ENCODE results near the gene KLF9.

Gene KLF9

GRCh38 chr9:70413799-70414775, at the start of gene KLF9:
Gene KLF9, minus strand, starts transcription at chr9:70414657. Its CDS starts 1,294 bp downstream, at chr9:70413363.
- peak; percentile 70 for DNase-seq (ENCODE audit: low read depth)

DNA sequence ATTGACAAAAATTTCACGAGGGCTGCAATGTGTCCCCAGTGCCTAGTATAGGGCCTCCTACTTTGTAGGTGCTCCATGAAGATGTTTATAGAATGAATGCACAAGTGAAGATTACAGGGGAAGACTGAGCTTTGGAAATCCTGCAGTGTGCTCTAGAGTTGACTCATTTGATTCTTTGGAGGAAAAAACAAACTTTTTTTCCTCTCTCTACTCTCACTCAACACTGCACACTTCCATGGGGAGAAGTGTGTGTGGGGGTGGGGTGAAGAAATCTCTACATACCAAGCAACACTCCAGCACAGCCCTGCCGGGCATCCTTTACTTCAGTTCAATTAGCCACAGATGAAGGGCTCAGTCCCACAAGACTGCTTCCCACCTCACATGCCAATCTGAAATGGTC, 49.4 kb upstream of the KLF9 start:
- no peak for DNase-seq (ENCODE audit: low read depth)

- DNase-seq (ENCODE audit: low read depth) = no peak
Observed at GRCh38 chr9:70462300-70462699, 47.8 kb upstream of the KLF9 start.

- DNase-seq (ENCODE audit: low read depth) = no peak
Observed at GRCh38 chr9:70457235-70457634, 42.8 kb upstream of the KLF9 start.

DNA sequence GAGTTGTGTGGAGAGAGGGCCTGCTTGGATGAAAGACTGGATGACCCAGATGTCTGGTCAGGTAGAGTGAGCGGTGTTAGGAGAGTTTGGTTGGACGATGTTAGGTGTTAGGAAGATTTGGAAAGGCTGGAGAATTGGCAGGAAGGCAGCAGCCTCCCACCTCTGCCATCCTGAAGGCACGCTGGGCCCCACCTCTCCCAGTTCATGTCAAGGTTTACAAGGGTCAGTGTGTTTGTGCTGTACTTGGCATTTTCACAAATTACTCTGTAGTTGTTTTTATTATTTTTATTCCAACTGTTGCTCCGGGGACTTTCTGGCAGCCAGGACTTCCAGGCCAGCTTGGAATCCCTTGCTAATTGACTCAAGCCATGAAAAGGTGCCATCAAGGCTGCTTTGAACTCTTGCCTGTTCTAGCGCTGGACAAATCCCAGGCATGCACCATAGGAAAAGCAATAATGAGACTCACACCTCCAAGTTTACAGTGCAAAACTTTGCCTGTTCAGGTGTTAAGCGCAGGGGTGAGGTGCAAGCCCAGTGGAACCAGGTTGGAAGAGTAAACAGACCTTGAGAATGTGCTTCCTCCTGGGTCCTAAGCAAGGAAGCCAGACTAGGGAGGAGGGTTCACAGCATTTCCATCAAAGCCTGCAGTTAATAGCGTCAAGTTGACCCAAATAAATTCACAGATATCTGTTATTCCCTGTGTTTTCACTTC, 41.7 kb upstream of the KLF9 start:
- DNase-seq (ENCODE audit: low read depth) = no peak

GRCh38 chr9:70452365-70452764, 37.9 kb upstream of the KLF9 start:
- no peak for DNase-seq (ENCODE audit: low read depth)

DNA sequence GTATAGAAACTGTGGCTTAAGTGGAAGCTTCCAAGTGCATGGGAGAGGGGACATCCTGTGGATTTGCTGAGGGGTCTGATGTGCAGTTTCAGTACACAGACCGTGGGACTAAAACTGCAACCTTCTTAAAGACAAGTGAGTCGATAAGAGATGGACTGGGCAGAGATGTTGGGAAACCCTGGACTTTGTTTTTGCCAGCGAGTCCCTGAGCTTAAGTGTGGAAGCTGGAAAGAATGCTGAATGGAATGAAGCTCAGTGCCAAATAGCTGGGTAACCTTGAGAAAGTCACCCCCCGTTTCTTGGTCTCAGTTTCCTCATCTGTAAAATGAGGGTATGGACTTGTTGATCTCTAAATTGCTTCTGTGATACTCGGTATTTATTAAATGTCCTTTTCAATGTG, 37.3 kb upstream of the KLF9 start:
- no peak for DNase-seq (ENCODE audit: low read depth)

DNA sequence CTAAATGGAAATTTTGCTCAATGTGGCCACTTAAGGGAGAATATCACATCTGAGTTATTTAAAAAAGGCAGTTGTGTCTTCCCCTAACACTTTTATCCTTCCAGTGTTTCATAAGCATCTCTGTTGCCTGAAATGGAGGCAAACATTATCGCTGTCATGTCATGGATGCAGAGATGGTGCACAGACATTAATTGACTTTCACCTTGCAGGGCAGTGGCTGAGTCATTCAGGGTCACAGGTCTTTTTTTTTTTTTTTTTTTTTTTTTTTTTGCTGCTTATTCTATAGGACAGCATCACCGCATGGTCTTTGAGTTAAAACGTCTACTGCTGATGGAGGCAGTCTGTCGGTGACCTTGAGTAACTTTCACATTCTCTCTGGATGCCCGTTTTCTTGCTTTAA, 36.3 kb upstream of the KLF9 start:
- no peak for DNase-seq (ENCODE audit: low read depth)

DNA sequence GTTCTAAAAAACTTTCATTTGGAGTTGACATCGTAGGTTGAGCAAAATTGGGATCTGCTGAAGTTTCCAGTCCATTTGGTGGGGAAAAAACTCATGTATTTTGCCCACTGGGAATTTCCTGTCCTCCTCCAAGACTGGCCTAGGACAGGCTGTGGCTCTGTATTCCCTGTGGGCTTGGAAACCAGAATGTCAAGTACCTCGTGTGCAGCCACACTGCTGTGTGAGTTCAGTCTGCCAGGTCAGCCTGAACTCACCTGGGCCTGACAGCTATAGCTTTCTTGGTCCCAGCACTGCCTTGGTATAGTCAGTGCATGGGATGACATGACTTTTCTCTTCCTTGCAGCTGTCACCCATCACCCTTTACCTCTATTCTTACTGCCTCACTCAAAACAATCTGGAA, 35.0 kb upstream of the KLF9 start:
- no peak for DNase-seq (ENCODE audit: low read depth)

- no peak for DNase-seq (ENCODE audit: low read depth)
Observed at GRCh38 chr9:70448919-70449318, 34.5 kb upstream of the KLF9 start.

DNA sequence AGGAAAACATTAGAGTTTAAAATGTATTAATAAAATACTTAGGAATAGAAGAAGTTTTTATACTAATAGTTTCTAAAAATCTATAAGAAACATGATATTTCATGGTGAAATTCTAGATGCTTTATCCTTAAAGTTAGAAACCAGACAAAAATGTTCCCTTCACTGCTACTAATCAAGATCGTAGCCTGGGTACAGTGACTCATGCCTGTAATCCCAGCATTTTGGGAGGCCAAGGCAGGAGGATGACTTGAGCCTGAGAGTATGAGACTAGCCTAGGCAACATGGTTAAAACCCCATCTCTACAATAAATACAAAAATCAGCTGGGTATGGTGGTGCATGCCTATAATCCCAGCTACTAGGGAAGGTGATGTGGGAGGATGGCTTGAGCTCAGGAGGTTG, 30.4 kb upstream of the KLF9 start:
- DNase-seq (ENCODE audit: low read depth) = no peak

DNA sequence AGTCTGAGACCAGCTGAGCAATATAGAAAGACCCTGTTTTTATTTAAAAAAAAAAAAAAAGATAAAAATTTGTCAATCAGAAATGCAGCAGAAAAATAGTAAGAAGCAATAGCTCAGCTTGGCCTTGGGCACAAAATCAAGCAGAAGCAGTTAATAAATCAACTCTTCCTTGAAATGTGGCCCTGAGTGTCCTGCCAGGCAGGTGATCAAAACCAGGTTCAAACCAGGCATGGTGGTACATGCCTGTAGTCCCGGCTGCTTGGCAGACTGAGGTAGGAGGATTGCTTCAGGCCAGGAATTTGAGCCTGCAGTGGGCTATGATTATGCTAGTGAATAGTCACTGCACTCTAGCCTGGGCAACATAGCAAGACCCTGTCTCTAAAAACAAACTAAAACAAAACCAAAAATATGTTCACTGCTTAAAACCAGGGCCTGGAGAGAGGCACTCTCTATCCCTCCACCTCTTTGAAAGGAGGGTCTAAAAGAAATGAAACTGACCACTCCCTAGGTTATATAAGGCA, 27.9 kb upstream of the KLF9 start:
- no peak for DNase-seq (ENCODE audit: low read depth)

GRCh38 chr9:70441622-70442021, 27.2 kb upstream of the KLF9 start:
- DNase-seq (ENCODE audit: low read depth) = no peak

DNA sequence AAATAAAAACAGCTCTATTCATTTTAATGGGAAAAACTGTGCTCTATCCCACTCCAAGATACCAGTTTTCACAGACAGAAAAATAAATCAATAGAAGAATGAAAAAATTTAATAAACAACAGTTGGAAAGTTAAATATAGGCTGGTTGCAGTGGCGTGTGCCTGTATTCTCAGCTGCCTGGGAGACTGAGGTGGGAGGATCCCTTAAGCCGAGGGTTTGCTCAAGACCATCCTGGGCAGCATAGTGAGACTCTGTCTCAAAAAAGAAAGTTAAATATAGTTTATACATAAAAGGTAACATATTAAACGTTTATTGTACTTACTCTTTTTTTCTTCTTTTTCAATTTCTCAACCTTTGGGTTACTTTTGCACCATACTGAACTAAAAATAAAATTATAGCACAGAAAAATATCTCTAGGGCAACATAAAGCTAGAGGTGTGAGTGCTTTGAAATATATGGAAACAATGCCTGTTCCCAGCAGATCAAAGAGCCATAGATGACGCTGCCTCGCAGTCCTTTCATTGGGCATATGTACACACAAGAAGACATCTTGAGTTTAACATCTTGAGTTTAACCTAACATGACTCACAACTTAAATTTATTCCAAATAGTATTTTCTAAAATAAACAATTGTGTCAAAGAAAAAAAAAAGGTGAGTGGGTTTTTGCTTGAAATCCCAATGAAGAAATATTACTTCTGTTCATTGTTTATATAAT, 25.7 kb upstream of the KLF9 start:
- no peak for DNase-seq (ENCODE audit: low read depth)

- no peak for DNase-seq (ENCODE audit: low read depth)
Observed at GRCh38 chr9:70438341-70438928, 24.0 kb upstream of the KLF9 start.

DNA sequence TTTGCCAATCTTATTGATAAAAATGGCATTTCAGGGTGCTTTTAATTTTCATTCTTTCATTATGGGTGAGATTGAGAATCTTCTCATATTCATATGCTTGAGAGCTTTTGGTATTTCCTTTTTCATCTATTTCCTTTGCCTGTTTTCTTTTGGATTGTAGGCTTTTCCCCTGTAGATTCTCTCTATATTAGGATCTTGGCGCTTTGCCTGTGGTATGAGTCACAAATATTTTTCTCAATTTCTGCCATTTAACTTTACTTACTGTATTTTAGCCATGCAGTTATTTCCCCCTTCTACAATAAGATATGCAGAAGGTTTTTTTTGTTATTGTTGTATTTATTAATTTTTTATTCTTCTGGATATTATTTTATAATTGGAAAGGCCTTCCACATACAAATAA, 21.5 kb upstream of the KLF9 start:
- no peak for DNase-seq (ENCODE audit: low read depth)

GRCh38 chr9:70429899-70430298, 15.4 kb upstream of the KLF9 start:
- no peak for DNase-seq (ENCODE audit: low read depth)

DNA sequence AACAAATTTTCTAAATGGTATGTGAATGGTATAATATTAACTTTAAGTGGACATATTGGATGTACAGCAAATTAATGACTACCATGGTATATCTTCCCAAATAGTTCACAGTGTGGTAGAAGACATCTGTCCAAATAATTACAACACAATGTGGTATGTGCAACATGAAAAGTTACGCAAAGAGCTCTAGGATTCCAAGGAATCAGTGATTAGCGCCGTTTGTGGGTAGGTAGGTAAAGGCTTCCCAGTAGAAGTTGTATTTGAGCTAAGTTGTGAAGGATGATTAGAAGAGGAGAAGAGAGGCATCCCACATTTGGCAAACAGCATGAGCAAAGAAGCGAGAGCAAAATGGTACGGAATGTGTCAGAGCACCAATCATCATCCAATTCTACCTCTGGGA, 14.3 kb upstream of the KLF9 start:
- DNase-seq (ENCODE audit: low read depth) = no peak

DNA sequence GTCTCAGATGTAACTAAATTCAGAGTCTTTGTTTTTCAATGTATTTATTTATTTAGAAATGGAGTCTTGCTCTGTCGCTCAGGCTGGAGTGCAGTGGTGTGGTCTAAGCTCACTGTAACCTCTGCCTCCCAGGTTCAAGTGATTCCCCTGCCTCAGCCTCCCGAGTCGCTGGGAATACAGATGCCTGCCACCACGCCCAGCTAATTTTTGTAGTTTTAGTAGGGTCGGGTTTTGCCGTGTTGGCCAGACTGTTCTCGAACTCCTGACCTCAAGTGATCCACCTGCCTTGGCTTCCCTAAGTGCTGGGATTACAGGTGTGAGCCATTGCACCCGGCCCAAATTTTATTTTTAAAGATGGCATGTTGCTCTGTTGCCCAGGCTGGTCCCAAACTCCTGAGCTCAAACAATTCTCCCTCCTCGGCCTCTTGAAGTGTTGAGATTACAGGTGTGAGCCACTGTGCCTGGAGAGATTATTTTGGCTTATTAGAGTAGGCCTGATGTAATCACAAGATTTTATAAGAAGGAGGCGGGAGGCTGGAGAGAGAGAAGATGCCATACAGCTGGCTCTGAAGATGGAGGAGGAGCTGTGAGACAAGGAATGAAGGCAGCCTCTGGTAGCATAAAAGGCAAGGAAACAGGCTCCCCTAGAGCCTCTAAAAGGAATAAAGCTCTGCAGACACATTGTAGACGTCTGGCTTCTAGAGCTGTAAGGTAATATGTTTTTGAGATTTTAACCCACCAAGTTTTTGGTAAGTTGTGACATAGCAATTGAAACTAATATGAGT, 12.9 kb upstream of the KLF9 start:
- no peak for DNase-seq (ENCODE audit: low read depth)

DNA sequence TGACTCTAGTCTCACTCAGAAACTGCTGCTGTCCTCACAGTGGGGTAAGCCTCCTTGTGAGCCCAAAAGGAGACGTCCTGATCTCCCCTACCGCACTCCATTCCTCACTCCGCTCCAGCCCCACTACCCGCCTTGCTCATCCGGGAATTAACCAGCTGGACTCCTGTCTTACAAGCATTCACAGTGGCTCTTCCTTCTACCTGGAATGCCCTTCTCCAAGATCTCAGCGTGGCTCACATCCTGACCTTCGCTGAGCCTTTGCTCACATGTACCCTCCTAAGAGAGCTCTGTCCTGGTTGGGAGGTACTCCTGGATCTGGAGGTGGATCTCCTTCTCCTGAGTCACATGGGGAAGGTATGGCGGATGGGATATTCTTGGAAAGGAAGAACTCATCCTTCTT, 10.7 kb upstream of the KLF9 start:
- DNase-seq (ENCODE audit: low read depth) = no peak

GRCh38 chr9:70422371-70423043, 8.1 kb upstream of the KLF9 start:
- DNase-seq (ENCODE audit: low read depth) = no peak
